ENCODE data around the gene SYNJ2BP.
"Not testable (repeated sequence)": the region's sequence is repeated elsewhere in the genome, so short reads cannot be mapped to it uniquely, and the experiment has no call there.

Gene SYNJ2BP

DNA sequence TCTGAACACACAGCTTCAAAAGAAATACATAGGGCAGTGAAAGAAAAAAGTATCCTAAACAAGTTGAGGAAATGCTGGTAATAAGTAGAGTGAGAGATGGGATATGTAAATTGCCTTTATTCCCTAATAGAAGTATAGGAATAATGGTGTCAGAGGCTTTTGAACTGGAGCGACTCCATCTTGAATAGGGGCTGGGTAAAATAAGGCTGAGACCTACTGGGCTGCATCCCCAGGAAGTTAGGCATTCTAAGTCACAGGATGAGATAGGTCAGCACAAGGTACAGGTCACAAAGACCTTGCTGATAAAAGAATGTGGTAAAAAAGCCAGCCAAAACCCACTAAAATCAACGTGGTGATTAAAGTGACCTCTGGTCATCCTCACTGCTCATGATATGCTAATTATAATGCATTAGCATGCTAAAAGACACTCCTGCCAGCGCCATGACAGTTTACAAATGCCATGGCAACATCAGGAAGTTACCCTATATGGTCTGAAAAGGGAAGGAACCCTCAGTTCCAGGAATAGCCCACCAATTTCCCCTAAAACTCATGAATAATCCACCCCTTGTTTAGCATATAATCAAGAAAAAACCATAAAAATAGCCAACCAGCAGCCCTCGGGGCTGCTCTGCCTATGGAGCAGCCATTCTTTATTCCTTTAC lies 2.5 kb upstream of the SYNJ2BP start:
- H3K36me3 ChIP-seq (ENCODE audit: insufficient read depth, low read length); H3K4me3 ChIP-seq (ENCODE audit: low read depth, low read length); H3K27ac ChIP-seq (ENCODE audit: low read depth, low read length); H3K4me1 ChIP-seq (ENCODE audit: control insufficient read depth, insufficient read depth, low read length, unreplicated experiment); H3K27me3 ChIP-seq (ENCODE audit: insufficient read depth, low read length); H2AFZ ChIP-seq (ENCODE audit: low read length, unreplicated experiment): not testable (repeated sequence)
- peaks cover 13% of the 10 kb centered on the region for H3K79me2 ChIP-seq (ENCODE audit: control insufficient read depth, insufficient read depth, low read length, unreplicated experiment)

DNA sequence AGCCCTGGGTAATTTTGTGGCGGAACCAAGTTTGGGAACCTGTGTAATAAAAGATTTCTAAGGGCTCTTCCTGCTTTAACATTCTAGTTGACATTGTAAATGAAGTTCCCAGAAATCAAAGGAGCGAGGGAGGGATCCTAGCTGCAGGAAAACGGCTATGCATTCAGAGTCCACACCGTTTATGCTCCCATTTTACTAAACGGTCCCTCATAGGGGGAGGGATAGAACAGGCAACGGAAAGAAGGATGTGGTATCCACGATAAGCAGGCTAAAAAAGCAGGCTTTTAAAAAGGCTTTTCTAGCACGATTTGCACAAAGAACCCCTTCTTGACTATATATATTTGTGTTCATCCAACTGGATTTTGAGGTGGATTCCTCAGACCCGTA lies 559 bp downstream of the SYNJ2BP start:
- no peak overlapping the region for H3K27ac ChIP-seq (ENCODE audit: low read depth, low read length)
- H3K36me3 ChIP-seq (ENCODE audit: insufficient read depth, low read length), result peaks cover 5% of the 10 kb centered on the region
- peaks cover 13% of the 10 kb centered on the region for H3K79me2 ChIP-seq (ENCODE audit: control insufficient read depth, insufficient read depth, low read length, unreplicated experiment)
- peak overlapping the region; percentile 100 for H2AFZ ChIP-seq (ENCODE audit: low read length, unreplicated experiment)
- no peaks in the 10 kb centered on the region for H3K27me3 ChIP-seq (ENCODE audit: insufficient read depth, low read length)
- H3K4me3 ChIP-seq (ENCODE audit: low read depth, low read length), result peak overlapping the region; percentile 100
- peaks cover 10% of the 10 kb centered on the region for H3K4me1 ChIP-seq (ENCODE audit: control insufficient read depth, insufficient read depth, low read length, unreplicated experiment)

DNA sequence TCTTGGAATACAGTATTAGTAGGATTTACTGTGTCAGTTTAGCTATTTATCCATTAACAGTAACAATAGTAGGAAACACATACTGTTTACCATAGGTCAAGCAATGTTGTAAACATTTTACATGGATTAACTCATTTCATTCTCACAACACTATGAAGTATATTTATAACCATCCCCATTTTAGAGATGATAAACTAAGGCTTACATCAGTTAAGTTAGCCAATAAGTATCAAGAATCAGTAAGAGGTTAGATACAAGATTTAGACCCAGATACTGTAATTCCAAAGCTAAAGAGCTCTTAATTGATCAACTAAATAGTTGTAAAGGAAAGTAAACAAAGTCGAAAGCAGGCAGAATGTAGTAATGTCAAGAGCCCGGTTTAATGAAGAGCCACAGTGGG lies 1.1 kb downstream of the SYNJ2BP start:
- Histone ChIP-seq H3K27ac (ENCODE audit: low read depth, low read length) (no peak overlapping the region), H2AFZ (ENCODE audit: low read length, unreplicated experiment) (no peak overlapping the region), H3K79me2 (ENCODE audit: control insufficient read depth, insufficient read depth, low read length, unreplicated experiment) (peaks cover 13% of the 10 kb centered on the region), H3K27me3 (ENCODE audit: insufficient read depth, low read length) (no peaks in the 10 kb centered on the region), H3K4me3 (ENCODE audit: low read depth, low read length) (peak overlapping the region; percentile 100), H3K36me3 (ENCODE audit: insufficient read depth, low read length) (peaks cover 5% of the 10 kb centered on the region), H3K4me1 (ENCODE audit: control insufficient read depth, insufficient read depth, low read length, unreplicated experiment) (peaks cover 10% of the 10 kb centered on the region)

DNA sequence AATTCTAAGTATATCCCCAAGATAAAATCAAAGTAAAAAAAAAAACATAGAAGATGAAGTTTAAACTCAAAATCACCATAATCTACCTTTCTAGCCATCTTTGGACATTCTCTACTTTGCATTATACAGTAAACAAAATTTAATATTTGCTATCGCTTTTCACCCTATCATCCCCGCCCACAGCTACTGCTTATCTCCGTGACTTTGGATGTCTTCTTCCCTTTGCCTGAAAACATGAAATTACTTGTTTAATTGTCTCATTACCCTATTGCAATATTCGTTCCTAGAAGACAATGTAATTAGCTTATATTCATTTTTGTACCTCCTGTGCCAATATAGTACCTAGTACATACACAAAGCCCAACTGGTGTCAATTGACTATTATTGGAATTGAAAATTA lies 9.3 kb downstream of the SYNJ2BP start:
- H3K4me3 ChIP-seq (ENCODE audit: low read depth, low read length), result no peak overlapping the region
- H3K36me3 ChIP-seq (ENCODE audit: insufficient read depth, low read length), result peaks cover 5% of the 10 kb centered on the region; the same call in 1 of the 2 replicates
- no peak overlapping the region for H2AFZ ChIP-seq (ENCODE audit: low read length, unreplicated experiment)
- no peak overlapping the region for H3K27ac ChIP-seq (ENCODE audit: low read depth, low read length)
- peaks cover 6% of the 10 kb centered on the region for H3K4me1 ChIP-seq (ENCODE audit: control insufficient read depth, insufficient read depth, low read length, unreplicated experiment)
- H3K79me2 ChIP-seq (ENCODE audit: control insufficient read depth, insufficient read depth, low read length, unreplicated experiment), result peaks cover 10% of the 10 kb centered on the region
- no peaks in the 10 kb centered on the region for H3K27me3 ChIP-seq (ENCODE audit: insufficient read depth, low read length)

DNA sequence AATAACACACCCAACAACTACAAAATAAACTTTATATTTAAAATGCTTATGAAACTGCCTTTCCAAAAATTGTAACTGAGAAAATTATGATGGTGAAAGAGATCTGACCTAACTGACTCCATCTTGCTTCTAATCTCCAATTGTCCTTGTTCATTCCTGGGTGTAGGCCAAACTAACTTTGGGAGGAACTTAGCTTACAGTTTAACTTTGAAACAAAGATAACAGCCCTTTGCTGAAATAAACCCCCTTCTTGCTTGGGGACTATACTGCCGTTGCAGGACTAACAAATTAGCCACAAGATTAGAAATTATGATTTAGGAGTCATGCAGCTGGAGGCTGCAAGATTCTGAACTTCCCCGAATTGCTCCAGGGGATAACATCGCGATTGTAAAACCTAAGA lies 10.7 kb downstream of the SYNJ2BP start:
- H3K4me1 ChIP-seq (ENCODE audit: control insufficient read depth, insufficient read depth, low read length, unreplicated experiment), result not testable (repeated sequence)

DNA sequence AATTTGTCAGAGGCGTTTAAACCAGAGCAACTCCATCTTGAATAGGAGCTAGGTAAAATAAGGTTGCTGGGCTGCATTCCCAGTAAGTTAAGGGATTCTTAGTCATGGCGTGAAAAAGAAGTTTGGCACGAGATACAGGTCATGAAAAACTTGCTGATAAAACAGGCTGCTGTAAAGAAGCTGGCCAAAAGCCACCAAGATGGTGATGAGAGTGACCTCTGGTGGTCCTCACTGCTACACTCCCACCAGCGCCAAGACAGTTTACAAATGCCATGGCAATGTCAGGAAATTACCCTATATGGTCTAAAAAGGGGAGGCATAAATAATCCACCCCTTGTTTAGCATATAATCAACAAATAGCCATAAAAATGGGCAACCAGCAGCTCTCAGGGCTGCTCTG lies 13.6 kb downstream of the SYNJ2BP start:
- H3K4me3 ChIP-seq (ENCODE audit: low read depth, low read length); H3K27ac ChIP-seq (ENCODE audit: low read depth, low read length); H2AFZ ChIP-seq (ENCODE audit: low read length, unreplicated experiment); H3K4me1 ChIP-seq (ENCODE audit: control insufficient read depth, insufficient read depth, low read length, unreplicated experiment); H3K27me3 ChIP-seq (ENCODE audit: insufficient read depth, low read length); H3K79me2 ChIP-seq (ENCODE audit: control insufficient read depth, insufficient read depth, low read length, unreplicated experiment); H3K36me3 ChIP-seq (ENCODE audit: insufficient read depth, low read length): not testable (repeated sequence)

More for the DNA sequence above, 10.7 kb downstream of the SYNJ2BP start:
- not testable (repeated sequence) for H3K4me3 ChIP-seq (ENCODE audit: low read depth, low read length); H3K27ac ChIP-seq (ENCODE audit: low read depth, low read length); H2AFZ ChIP-seq (ENCODE audit: low read length, unreplicated experiment); H3K36me3 ChIP-seq (ENCODE audit: insufficient read depth, low read length); H3K27me3 ChIP-seq (ENCODE audit: insufficient read depth, low read length)
- H3K79me2 ChIP-seq (ENCODE audit: control insufficient read depth, insufficient read depth, low read length, unreplicated experiment), result peaks cover 13% of the 10 kb centered on the region

DNA sequence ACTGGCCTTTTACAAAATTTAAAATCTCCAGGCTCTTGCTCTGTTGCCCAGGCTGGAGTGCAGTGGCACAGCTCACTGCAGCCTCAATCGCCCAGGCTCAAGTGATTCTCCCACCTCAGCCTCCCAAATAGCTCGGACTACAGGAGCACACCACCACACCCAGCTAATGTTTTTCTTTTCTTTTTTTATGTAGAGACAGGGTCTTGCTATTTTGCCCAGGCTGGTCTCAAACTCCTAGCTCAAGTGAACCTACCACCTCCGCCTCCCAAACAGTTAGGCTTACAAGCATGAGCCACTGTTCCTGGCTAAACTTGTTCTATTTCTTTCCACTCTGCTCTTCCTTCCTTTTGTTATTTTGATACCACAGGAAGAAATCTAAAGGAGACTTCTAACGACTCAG lies 15.2 kb downstream of the SYNJ2BP start:
- no peaks in the 10 kb centered on the region for H3K27me3 ChIP-seq (ENCODE audit: insufficient read depth, low read length)

DNA sequence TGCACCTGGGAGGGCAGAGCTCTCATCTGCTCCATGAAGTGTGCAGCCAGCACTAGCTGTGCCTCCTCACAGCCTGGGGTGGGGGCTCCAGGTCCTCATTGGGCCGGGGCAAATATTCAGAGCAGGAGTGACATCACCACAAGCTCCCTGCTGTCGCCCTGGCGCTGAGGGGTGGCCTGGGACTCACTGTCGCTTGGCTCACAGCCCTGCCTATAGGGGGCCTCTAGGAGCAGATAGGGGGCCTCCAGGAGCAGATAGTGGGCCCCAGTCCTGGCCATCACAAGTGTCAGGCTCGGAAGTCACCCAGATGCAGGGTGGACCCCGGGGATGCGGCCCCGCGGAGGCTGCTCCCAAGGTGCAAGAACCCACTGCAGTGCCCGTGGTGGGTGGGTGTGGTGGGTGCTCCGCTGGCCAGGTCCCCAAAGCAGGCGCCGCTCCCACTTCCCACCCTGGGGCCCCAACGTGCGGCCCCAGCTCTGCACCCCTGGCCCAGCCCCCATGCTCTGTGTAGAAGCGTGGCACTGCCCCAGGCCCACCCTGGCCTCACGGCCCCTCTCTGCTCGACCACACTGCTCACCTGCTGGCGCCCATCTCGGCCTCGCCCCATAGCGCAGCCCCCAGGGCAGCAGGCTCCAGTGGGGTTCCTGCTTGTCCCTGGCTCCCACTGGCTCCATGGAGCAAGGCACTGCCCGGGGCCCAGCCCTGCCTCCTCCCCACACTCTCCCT lies 18.0 kb downstream of the SYNJ2BP start:
- Histone ChIP-seq H2AFZ (ENCODE audit: low read length, unreplicated experiment) (no peak overlapping the region), H3K4me1 (ENCODE audit: control insufficient read depth, insufficient read depth, low read length, unreplicated experiment) (peaks cover 6% of the 10 kb centered on the region), H3K27ac (ENCODE audit: low read depth, low read length) (no peak overlapping the region), H3K79me2 (ENCODE audit: control insufficient read depth, insufficient read depth, low read length, unreplicated experiment) (peaks cover 3% of the 10 kb centered on the region), H3K36me3 (ENCODE audit: insufficient read depth, low read length) (peaks cover 3% of the 10 kb centered on the region; the same call in 1 of the 2 replicates), H3K27me3 (ENCODE audit: insufficient read depth, low read length) (no peaks in the 10 kb centered on the region), H3K4me3 (ENCODE audit: low read depth, low read length) (no peak overlapping the region)

More for the DNA sequence above, 15.2 kb downstream of the SYNJ2BP start:
- H3K27ac ChIP-seq (ENCODE audit: low read depth, low read length), result no peak overlapping the region
- H3K36me3 ChIP-seq (ENCODE audit: insufficient read depth, low read length), result peaks cover 3% of the 10 kb centered on the region; the same call in 1 of the 2 replicates
- H2AFZ ChIP-seq (ENCODE audit: low read length, unreplicated experiment), result no peak overlapping the region
- H3K4me1 ChIP-seq (ENCODE audit: control insufficient read depth, insufficient read depth, low read length, unreplicated experiment), result peaks cover 6% of the 10 kb centered on the region
- H3K79me2 ChIP-seq (ENCODE audit: control insufficient read depth, insufficient read depth, low read length, unreplicated experiment), result peaks cover 4% of the 10 kb centered on the region
- H3K4me3 ChIP-seq (ENCODE audit: low read depth, low read length), result no peak overlapping the region

DNA sequence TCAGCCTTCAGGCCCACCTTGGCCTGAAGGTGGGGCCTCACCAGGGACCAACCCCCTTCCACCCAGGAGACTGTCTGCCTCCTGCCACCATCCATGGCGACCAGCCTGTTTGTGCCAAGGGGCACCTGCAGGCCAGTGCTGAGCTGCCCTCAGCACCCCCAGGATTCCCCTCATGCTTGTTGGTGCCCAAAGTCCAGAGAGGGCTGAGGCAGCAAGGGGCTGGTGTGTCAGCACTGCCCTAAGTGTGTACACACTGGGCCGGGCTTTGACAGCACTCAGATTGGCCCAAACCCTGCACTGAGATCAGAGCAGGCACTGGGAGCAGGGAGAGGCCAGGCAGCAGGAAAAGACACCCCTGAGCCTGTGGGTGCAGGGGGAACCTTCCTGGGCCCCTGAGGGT lies 18.6 kb downstream of the SYNJ2BP start:
- Histone ChIP-seq H3K4me1 (ENCODE audit: control insufficient read depth, insufficient read depth, low read length, unreplicated experiment) (peaks cover 3% of the 10 kb centered on the region), H3K27ac (ENCODE audit: low read depth, low read length) (no peak overlapping the region), H3K4me3 (ENCODE audit: low read depth, low read length) (no peak overlapping the region), H2AFZ (ENCODE audit: low read length, unreplicated experiment) (no peak overlapping the region), H3K79me2 (ENCODE audit: control insufficient read depth, insufficient read depth, low read length, unreplicated experiment) (peaks cover 3% of the 10 kb centered on the region), H3K27me3 (ENCODE audit: insufficient read depth, low read length) (no peaks in the 10 kb centered on the region), H3K36me3 (ENCODE audit: insufficient read depth, low read length) (peaks cover 3% of the 10 kb centered on the region; the same call in 1 of the 2 replicates)

DNA sequence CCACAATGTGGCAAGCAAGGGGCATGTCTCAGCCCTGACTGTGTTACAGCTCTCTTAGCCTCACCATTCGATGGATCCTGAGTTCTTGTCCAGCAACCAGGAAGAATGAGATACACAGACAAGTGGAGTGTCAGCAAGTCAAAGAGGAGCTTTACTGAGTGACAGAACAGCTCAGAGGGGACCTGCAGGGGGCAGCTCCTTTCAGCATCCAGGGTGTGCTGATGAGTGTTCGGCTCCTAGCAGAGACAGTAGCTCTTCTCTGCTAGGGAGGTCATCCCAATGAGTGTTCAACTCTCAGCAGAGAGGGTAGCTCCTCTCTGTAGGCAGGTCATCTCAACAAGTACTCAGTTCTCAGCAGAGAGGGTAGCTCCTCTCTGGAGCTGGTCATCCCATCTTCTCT lies 19.1 kb downstream of the SYNJ2BP start:
- peaks cover 4% of the 10 kb centered on the region for H3K79me2 ChIP-seq (ENCODE audit: control insufficient read depth, insufficient read depth, low read length, unreplicated experiment)
- H3K4me1 ChIP-seq (ENCODE audit: control insufficient read depth, insufficient read depth, low read length, unreplicated experiment), result no peaks in the 10 kb centered on the region
- H3K27me3 ChIP-seq (ENCODE audit: insufficient read depth, low read length), result no peaks in the 10 kb centered on the region
- H3K36me3 ChIP-seq (ENCODE audit: insufficient read depth, low read length), result peaks cover 3% of the 10 kb centered on the region; the same call in 1 of the 2 replicates
- H3K4me3 ChIP-seq (ENCODE audit: low read depth, low read length), result no peak overlapping the region
- no peak overlapping the region for H2AFZ ChIP-seq (ENCODE audit: low read length, unreplicated experiment)
- H3K27ac ChIP-seq (ENCODE audit: low read depth, low read length), result no peak overlapping the region

Data from ACC112 (cell line).